GM23248 (cell line): ENCODE measurements around the gene CALY. TPM values are rescaled to one million over a fixed set of nuclear protein-coding genes. Genes with fewer than 3 reads are reported as not detected.
A peak's percentile ranks its signal among the peaks of the same experiment; 100 is the strongest.

Experiments
- DNase-seq: peaks from one replicate; pipeline ENCODE4 v3.0.0-alpha.2; 2015
- H2AFZ ChIP-seq: fragments of 200-600 bp; sonication (generic); 2 replicates; pipeline ENCODE4 v1.6.1; 2016; ENCODE audit warnings: antibody characterized with exemption
- H3F3A ChIP-seq: fragments of 200-600 bp; sonication (generic); 2 replicates; pipeline ENCODE4 v1.6.1; 2016; ENCODE audit warnings: mild to moderate bottlenecking, antibody characterized with exemption, mixed run types; ENCODE audit not compliant: insufficient read depth
- H3K27ac ChIP-seq: fragments of 200-600 bp; sonication (generic); 2 replicates; pipeline ENCODE4 v1.5.1; 2016; ENCODE audit warnings: mild to moderate bottlenecking
- H3K27me3 ChIP-seq: fragments of 200-600 bp; sonication (generic); replicated peaks from 2 replicates; pipeline ENCODE4 v1.6.1; 2016; ENCODE audit warnings: mild to moderate bottlenecking; ENCODE audit not compliant: insufficient read depth
- H3K36me3 ChIP-seq: fragments of 200-600 bp; sonication (generic); 2 replicates; pipeline ENCODE4 v1.6.1; 2016; ENCODE audit warnings: low read depth, mild to moderate bottlenecking
- H3K4me1 ChIP-seq: fragments of 200-600 bp; sonication (generic); 2 replicates; pipeline ENCODE4 v1.6.1; 2016; ENCODE audit warnings: mild to moderate bottlenecking; ENCODE audit not compliant: insufficient read depth
- H3K4me2 ChIP-seq: fragments of 200-600 bp; sonication (generic); one replicate; pipeline ENCODE4 v1.6.1; 2016; ENCODE audit warnings: mild to moderate bottlenecking; ENCODE audit not compliant: unreplicated experiment
- H3K4me3 ChIP-seq: fragments of 200-600 bp; sonication (generic); 2 replicates; pipeline ENCODE4 v1.5.1; 2016; ENCODE audit warnings: mild to moderate bottlenecking
- H3K79me2 ChIP-seq: fragments of 200-600 bp; sonication (generic); 2 replicates; pipeline ENCODE4 v1.6.1; 2016; ENCODE audit warnings: mild to moderate bottlenecking; ENCODE audit not compliant: insufficient read depth
- H3K9ac ChIP-seq: fragments of 200-600 bp; sonication (generic); 2 replicates; pipeline ENCODE4 v1.6.1; 2016; ENCODE audit warnings: mild to moderate bottlenecking
- H3K9me2 ChIP-seq: fragments of 200-600 bp; sonication (generic); 2 replicates; pipeline ENCODE4 v1.6.1; 2016; ENCODE audit warnings: mixed run types, mild to moderate bottlenecking, moderate library complexity; ENCODE audit not compliant: insufficient read depth
- H3K9me3 ChIP-seq: fragments of 200-600 bp; sonication (generic); one replicate; pipeline ENCODE4 v1.6.1; 2017; ENCODE audit warnings: low read depth
- H4K20me1 ChIP-seq: fragments of 200-600 bp; sonication (generic); 2 replicates; pipeline ENCODE4 v1.6.0; 2016; ENCODE audit not compliant: insufficient read depth
- EZH2 ChIP-seq: fragments of 200-600 bp; sonication (generic); IDR thresholded peaks from 2 replicates; pipeline ENCODE4 v1.6.1; 2018; ENCODE audit warnings: antibody characterized with exemption, mild to moderate bottlenecking; ENCODE audit not compliant: insufficient read depth, poor library complexity, severe bottlenecking
- EZH2phosphoT487 ChIP-seq: fragments of 200-600 bp; sonication (generic); IDR thresholded peaks from 2 replicates; pipeline ENCODE4 v1.6.1; 2018; ENCODE audit warnings: antibody characterized with exemption, moderate library complexity, mild to moderate bottlenecking, low read depth; ENCODE audit not compliant: insufficient read depth
- WGBS, 2 experiments: methylation state at CpG; one replicate each; pipeline ENCODE4 v1.1.6; 2015 to 2017; ENCODE audit warnings: low lambda C conversion rate in 2 of 2, low coverage in 1 of 2; ENCODE audit errors: missing lambda C conversion rate in 2 of 2; 5-methylcytosine and 5-hydroxymethylcytosine counted together
- in situ Hi-C: fragments of 300-500 bp; cut with MboI; formaldehyde crosslinking; loops from 2 replicates; pipeline ENCODE4 v1.15.0; 2020
- polyA plus RNA-seq: library from polyadenylated mRNA; unstranded; fragments of >200 nt; fragmentation: Nextera tagmentation; extraction: Ambion mirVana; gene quantifications from 2 replicates; pipeline ENCODE4 v1.2.1, GENCODE V29; 2016
- total RNA-seq: library from RNA; depleted of rRNA; stranded (reverse); fragments of >200 nt; shearing (Covaris generic); gene quantifications from 2 replicates; pipeline ENCODE4 v1.2.3, GENCODE V29; 2014

Gene CALY
- total and polyA plus RNA-seq, 2 experiments from 2014 or later: 0.86 TPM; not detected in 1

- Histone ChIP-seq H3K27me3 (no peaks in the 10 kb centered on the region), H3K36me3 (no peaks in the 10 kb centered on the region), H3K4me3 (no peak overlapping the region), H3K9ac (no peak overlapping the region), H3K9me2 (no peaks in the 10 kb centered on the region), H3K79me2 (peaks cover 31% of the 10 kb centered on the region), H3K4me2 (no peak overlapping the region), H3K4me1 (peaks cover 11% of the 10 kb centered on the region), H2AFZ (no peak overlapping the region), H3F3A (0 out of 2 replicates have a peak, but pooled peaks cover 10% of the 10 kb centered on the region), H3K27ac (no peak overlapping the region), H3K9me3 (no peaks in the 10 kb centered on the region), H4K20me1 (no peaks in the 10 kb centered on the region; the same call in 1 of the 2 replicates)
- DNase-seq: no peak
- TF ChIP-seq EZH2 (no peak), EZH2phosphoT487 (no peak)
- WGBS, 2 experiments: 93 to 94% methylated on average over 16 of the region's 16 CpGs
- in situ Hi-C loops: no loop called here
These were observed 26.3 kb downstream of the CALY start for GRCh38 chr10:133310399-133310755.

- 86 to 88% methylated on average over 31 to 33 of the region's 33 CpGs for WGBS, 2 experiments
- Histone ChIP-seq H3K4me2 (no peak overlapping the region), H4K20me1 (no peaks in the 10 kb centered on the region; the same call in 1 of the 2 replicates), H3K36me3 (no peaks in the 10 kb centered on the region), H3F3A (0 out of 2 replicates have a peak, but pooled peaks cover 5% of the 10 kb centered on the region), H3K79me2 (peaks cover 36% of the 10 kb centered on the region), H3K27ac (no peak overlapping the region), H3K9ac (no peak overlapping the region), H2AFZ (no peak overlapping the region), H3K27me3 (no peaks in the 10 kb centered on the region), H3K9me3 (no peaks in the 10 kb centered on the region), H3K9me2 (no peaks in the 10 kb centered on the region), H3K4me3 (no peak overlapping the region), H3K4me1 (peaks cover 11% of the 10 kb centered on the region)
- TF ChIP-seq EZH2 (no peak), EZH2phosphoT487 (no peak)
- in situ Hi-C loops: no loop called here
- no peak for DNase-seq
These were observed 26.8 kb downstream of the CALY start for GRCh38 chr10:133309720-133310398.

GRCh38 chr10:133309100-133309719 is 27.5 kb downstream of the CALY start:
- Histone ChIP-seq H3K79me2 (peaks cover 43% of the 10 kb centered on the region), H3K9me2 (no peaks in the 10 kb centered on the region), H3K27me3 (no peaks in the 10 kb centered on the region), H3K4me1 (peaks cover 11% of the 10 kb centered on the region), H3F3A (0 out of 2 replicates have a peak, but pooled peaks cover 5% of the 10 kb centered on the region), H3K36me3 (no peaks in the 10 kb centered on the region), H3K4me3 (peak overlapping the region; percentile 98), H3K9me3 (no peaks in the 10 kb centered on the region), H2AFZ (peak overlapping the region; percentile 75), H3K9ac (peak overlapping the region; percentile 99), H3K27ac (peak overlapping the region; percentile 94), H3K4me2 (peak overlapping the region; percentile 63), H4K20me1 (no peaks in the 10 kb centered on the region; the same call in 1 of the 2 replicates)
- in situ Hi-C loops: no loop called here
- WGBS, 2 experiments: 25 to 41% methylated on average over 23 to 45 of the region's 46 CpGs
- TF ChIP-seq EZH2 (no peak), EZH2phosphoT487 (no peak)
- DNase-seq: peak; percentile 93

GRCh38 chr10:133308421-133309099 is 28.1 kb downstream of the CALY start, which contains the start of the genes TUBGCP2 and ZNF511:
TSS of gene TUBGCP2 (minus strand) at chr10:133308872. CDS start at chr10:133302941, 5,931 bp downstream.
TSS of gene ZNF511 (plus strand) at chr10:133308914. CDS start at chr10:133308944, 30 bp downstream.
- Histone ChIP-seq H4K20me1 (no peaks in the 10 kb centered on the region; the same call in 1 of the 2 replicates), H3K9me2 (no peaks in the 10 kb centered on the region), H3F3A (0 out of 2 replicates have a peak, but pooled peaks cover 5% of the 10 kb centered on the region), H3K27me3 (no peaks in the 10 kb centered on the region), H3K4me3 (peak within 1 kb of the TSS; percentile 98), H3K36me3 (no peaks in the 10 kb centered on the region), H2AFZ (peak within 1 kb of the TSS; percentile 75), H3K9me3 (no peaks in the 10 kb centered on the region), H3K4me2 (peak within 1 kb of the TSS; percentile 96), H3K4me1 (peaks cover 11% of the 10 kb centered on the region), H3K9ac (peak within 1 kb of the TSS; percentile 99), H3K79me2 (peaks cover 49% of the 10 kb centered on the region), H3K27ac (peak within 1 kb of the TSS; percentile 94)
- peak; percentile 94 for DNase-seq
- in situ Hi-C loops: no loop called here
- 0 to 1% methylated on average over 51 to 68 of the region's 89 CpGs for WGBS, 2 experiments
- TF ChIP-seq EZH2phosphoT487 (no peak), EZH2 (no peak)
